ENCODE measurements around the gene ADH4. TPM values are rescaled to one million over a fixed set of nuclear protein-coding genes. Genes with fewer than 3 reads are reported as not detected.

ADH4 gene
- total RNA-seq, 4 donors from 2014 or later = 0.13 to 0.64 TPM; not detected in 2

DNA sequence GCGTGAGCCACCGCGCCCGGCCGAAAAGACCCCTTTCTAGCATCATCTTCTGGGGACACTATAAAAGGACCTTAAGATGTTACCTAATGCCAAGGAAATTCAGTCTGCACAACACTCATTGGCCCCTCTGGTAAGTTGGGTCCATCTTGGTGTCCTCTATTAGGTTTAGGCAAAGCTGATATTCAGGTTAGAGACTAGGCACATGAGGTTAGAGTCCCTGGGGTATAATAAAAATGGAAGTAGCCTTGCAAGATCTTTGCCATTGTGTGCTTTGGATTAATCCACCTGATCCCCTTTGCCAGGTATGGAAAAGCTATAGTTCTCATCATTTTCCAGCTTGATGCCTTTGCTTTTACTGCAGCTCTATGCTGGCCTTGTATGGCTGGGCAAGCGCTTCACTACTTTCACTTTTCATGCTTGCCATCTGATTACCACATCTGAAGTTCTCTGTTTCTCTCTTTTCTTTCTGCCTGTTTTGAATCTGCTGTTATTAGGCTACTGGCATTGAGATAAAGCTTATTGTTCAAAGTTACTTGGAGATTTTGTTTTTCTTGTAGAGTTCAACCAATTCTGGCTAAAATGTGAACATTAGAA lies 5.4 kb upstream of the ADH4 start:
- no peak for DNase-seq (ENCODE audit: low spot score in 2 of 2)
- 33 to 45% methylated on average over 2 of the region's 6 CpGs for WGBS, 2 donors
- TF ChIP-seq POLR2A (IDR thresholded peaks at IDR 0.05) (no peak), CTCF (IDR thresholded peaks at IDR 0.05) (no peak)
- no peak overlapping the region for H3K4me3 ChIP-seq (ENCODE audit: low read depth, poor library complexity, severe bottlenecking)
- intact Hi-C loops (cut with DNase I; ENCODE audit: low total_unique reads) = no loop called here

DNA sequence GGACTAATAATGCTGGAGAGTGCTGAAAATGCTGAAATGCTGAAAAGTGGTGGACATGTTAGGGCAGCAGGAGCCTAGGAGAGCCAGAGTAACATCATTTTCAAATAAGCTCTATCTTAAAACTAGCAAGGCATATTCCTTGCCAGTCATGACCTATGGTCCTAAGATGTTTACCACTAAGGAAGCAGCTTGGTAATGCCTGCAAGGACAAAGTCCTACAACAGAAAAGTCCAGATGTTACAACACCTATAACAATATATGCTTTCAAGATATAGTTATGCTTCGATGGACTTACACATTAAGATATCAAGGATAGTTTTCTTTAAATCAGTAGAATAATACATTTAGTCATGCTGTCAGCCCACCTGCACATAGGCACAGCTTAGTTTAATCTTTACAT lies 4.5 kb upstream of the ADH4 start:
- no peak overlapping the region for H3K4me3 ChIP-seq (ENCODE audit: low read depth, poor library complexity, severe bottlenecking)
- TF ChIP-seq CTCF (IDR thresholded peaks at IDR 0.05) (no peak), POLR2A (IDR thresholded peaks at IDR 0.05) (no peak)
- intact Hi-C loops (cut with DNase I; ENCODE audit: low total_unique reads) = no loop called here
- 92 to 100% methylated on average over 1 of the region's 1 CpG for WGBS, 2 donors
- DNase-seq (ENCODE audit: low spot score in 2 of 2) = no peak

- intact Hi-C loops (cut with DNase I; ENCODE audit: low total_unique reads) = no loop called here
- 88 to 90% methylated on average over 1 of the region's 1 CpG for WGBS, 2 donors
Measured at GRCh38 chr4:99144587-99144986, 490 bp upstream of the ADH4 start.

GRCh38 chr4:99136329-99136728 lies 7.8 kb downstream of the ADH4 start:
- intact Hi-C loops (cut with DNase I; ENCODE audit: low total_unique reads) = no loop called here

More at GRCh38 chr4:99144587-99144986, 490 bp upstream of the ADH4 start:
- TF ChIP-seq CTCF (IDR thresholded peaks at IDR 0.05) = no peak
- no peak for TF ChIP-seq POLR2A (IDR thresholded peaks at IDR 0.05)
- DNase-seq (ENCODE audit: low spot score in 2 of 2) = no peak
- no peak overlapping the region for H3K4me3 ChIP-seq (ENCODE audit: low read depth, poor library complexity, severe bottlenecking)

GRCh38 chr4:99135541-99136162 lies 8.4 kb downstream of the ADH4 start:
- intact Hi-C loops (cut with DNase I; ENCODE audit: low total_unique reads) = no loop called here
- 55 to 57% methylated on average over 3 of the region's 3 CpGs for WGBS, 2 donors
- TF ChIP-seq POLR2A (IDR thresholded peaks at IDR 0.05) = no peak
- no peak for TF ChIP-seq CTCF (IDR thresholded peaks at IDR 0.05)
- no peak overlapping the region for H3K4me3 ChIP-seq (ENCODE audit: low read depth, poor library complexity, severe bottlenecking)
- no peak for DNase-seq (ENCODE audit: low spot score in 2 of 2)

More at GRCh38 chr4:99136329-99136728, 7.8 kb downstream of the ADH4 start:
- no peak for DNase-seq (ENCODE audit: low spot score in 2 of 2)
- TF ChIP-seq CTCF (IDR thresholded peaks at IDR 0.05) = no peak
- no peak for TF ChIP-seq POLR2A (IDR thresholded peaks at IDR 0.05)
- no peak overlapping the region for H3K4me3 ChIP-seq (ENCODE audit: low read depth, poor library complexity, severe bottlenecking)

DNA sequence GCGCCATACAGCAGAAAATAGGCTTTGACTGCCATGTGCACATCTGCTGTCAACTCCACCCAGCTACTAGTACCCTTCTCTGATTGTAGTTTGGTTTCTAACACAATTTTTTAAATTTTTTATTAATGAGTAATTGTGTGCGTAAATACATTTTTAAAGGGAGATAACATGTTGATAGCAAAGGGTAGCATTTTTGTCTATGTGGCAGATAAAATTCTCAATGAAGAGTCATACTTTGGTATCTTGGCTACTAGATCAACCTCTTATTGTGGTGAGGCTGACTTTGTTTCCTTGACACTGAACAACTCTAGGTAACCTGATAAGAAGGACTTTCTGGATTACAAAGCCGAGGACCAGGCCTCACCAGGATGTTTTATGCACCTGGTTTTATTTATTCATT lies 9.5 kb downstream of the ADH4 start:
- intact Hi-C loops (cut with DNase I; ENCODE audit: low total_unique reads) = no loop called here
- 96 to 99% methylated on average over 3 of the region's 3 CpGs for WGBS, 2 donors
- TF ChIP-seq POLR2A (IDR thresholded peaks at IDR 0.05) = no peak
- no peak for TF ChIP-seq CTCF (IDR thresholded peaks at IDR 0.05)
- DNase-seq (ENCODE audit: low spot score in 2 of 2) = no peak
- H3K4me3 ChIP-seq (ENCODE audit: low read depth, poor library complexity, severe bottlenecking) = no peak overlapping the region

Measured in lower leg skin (tissue), 4 donors.